GM12891 (cell line): ENCODE measurements around the gene GLYAT.

Source experiments
- POLR2A ChIP-seq: IDR thresholded peaks from 2 replicates; pipeline ENCODE4 v1.6.1; 2011; ENCODE audit warnings: low read depth, low read length, control low read depth
- POLR2AphosphoS5 ChIP-seq: IDR thresholded peaks from 2 replicates; pipeline ENCODE4 v1.6.1; 2011; ENCODE audit warnings: low read depth, low read length, control low read depth
- SPI1 ChIP-seq: IDR thresholded peaks from 2 replicates; pipeline ENCODE4 v1.6.1; 2011; ENCODE audit warnings: low read depth, low read length, control low read depth

DNA sequence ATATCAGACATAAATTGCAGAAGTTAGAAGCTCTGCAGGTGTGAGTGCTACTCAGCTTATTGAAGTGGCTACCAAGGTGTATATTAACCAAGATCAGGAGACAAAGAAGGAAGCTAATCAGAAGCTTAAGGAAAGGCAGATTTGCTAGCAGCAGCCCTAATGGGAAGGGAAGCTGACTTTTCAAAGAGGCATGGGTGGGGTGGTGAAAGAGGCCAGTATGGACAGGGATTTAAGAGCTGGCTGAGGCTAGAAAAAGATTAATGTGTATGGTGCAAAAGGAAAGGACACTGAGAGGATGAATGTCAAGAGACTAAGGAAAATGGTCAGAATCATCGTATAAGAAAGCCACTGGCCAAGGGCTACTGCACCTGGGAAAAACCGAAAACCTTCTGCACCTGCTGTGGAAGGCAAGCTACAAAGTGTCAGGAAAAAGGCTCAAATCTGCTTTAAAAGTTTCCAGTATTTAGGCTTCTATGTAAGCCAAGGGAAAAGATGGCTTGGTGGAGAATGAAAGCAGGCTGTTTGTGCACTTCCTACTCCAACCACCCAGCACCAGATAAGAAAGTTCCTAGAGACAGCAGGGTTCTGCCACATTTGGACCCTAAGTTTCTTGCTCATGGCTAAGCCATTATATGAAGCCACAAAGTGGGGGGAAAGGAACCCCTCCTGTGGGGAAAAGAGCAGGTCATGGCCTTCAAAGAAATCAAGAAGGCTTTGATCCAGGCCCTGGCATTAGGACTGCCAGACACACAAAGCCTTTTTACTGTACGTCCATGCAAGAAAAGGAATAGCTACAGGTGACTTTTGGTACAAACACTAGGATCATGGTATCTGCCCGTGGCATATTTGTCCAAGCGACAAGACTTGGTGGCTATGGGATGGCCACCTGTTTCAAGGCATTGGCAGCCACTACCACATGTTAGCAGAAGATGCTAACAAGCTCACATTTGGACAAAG is 40.9 kb upstream of the GLYAT start:
- TF ChIP-seq POLR2A: no peak
- TF ChIP-seq POLR2AphosphoS5: no peak
- TF ChIP-seq SPI1: no peak
